Measurements from ENCODE around the gene AKR7A2. TPM values are rescaled to one million over a fixed set of nuclear protein-coding genes. Genes with fewer than 3 reads are reported as not detected.

AKR7A2 gene
- polyA plus RNA-seq, 3 donors, result 66.5 to 97.1 (median 94.6) TPM

- DNase-seq (ENCODE audit: extremely low read depth in 1 of 11, low read depth in 9 of 11, low spot score in 4 of 11), result no peak
These were observed 19.4 kb upstream of the AKR7A2 start for GRCh38 chr1:19331262-19331878.

GRCh38 chr1:19330449-19331135 lies 18.6 kb upstream of the AKR7A2 start:
- no peak for DNase-seq (ENCODE audit: extremely low read depth in 1 of 11, low read depth in 9 of 11, low spot score in 4 of 11)

GRCh38 chr1:19329611-19330010 lies 17.7 kb upstream of the AKR7A2 start:
- DNase-seq (ENCODE audit: extremely low read depth in 1 of 11, low read depth in 9 of 11, low spot score in 4 of 11), result no peak

GRCh38 chr1:19329188-19329587 lies 17.2 kb upstream of the AKR7A2 start:
- no peak for DNase-seq (ENCODE audit: extremely low read depth in 1 of 11, low read depth in 9 of 11, low spot score in 4 of 11)

- DNase-seq (ENCODE audit: extremely low read depth in 1 of 11, low read depth in 9 of 11, low spot score in 4 of 11), result no peak
These were observed 16.5 kb upstream of the AKR7A2 start for GRCh38 chr1:19328486-19328885.

GRCh38 chr1:19327736-19328135 lies 15.8 kb upstream of the AKR7A2 start:
- DNase-seq (ENCODE audit: extremely low read depth in 1 of 11, low read depth in 9 of 11, low spot score in 4 of 11), result no peak

- DNase-seq (ENCODE audit: extremely low read depth in 1 of 11, low read depth in 9 of 11, low spot score in 4 of 11), result no peak
These were observed 15.4 kb upstream of the AKR7A2 start for GRCh38 chr1:19327301-19327700.

- no peak for DNase-seq (ENCODE audit: extremely low read depth in 1 of 11, low read depth in 9 of 11, low spot score in 4 of 11)
These were observed 14.8 kb upstream of the AKR7A2 start for GRCh38 chr1:19326748-19327065.

- DNase-seq (ENCODE audit: extremely low read depth in 1 of 11, low read depth in 9 of 11, low spot score in 4 of 11), result no peak
These were observed 14.2 kb upstream of the AKR7A2 start for GRCh38 chr1:19325958-19326747.

GRCh38 chr1:19325368-19325957 lies 13.5 kb upstream of the AKR7A2 start:
- DNase-seq (ENCODE audit: extremely low read depth in 1 of 11, low read depth in 9 of 11, low spot score in 4 of 11), result no peak

- no peak for DNase-seq (ENCODE audit: extremely low read depth in 1 of 11, low read depth in 9 of 11, low spot score in 4 of 11)
These were observed 12.7 kb upstream of the AKR7A2 start for GRCh38 chr1:19324665-19324990.

GRCh38 chr1:19323987-19324664 lies 12.2 kb upstream of the AKR7A2 start:
- DNase-seq (ENCODE audit: extremely low read depth in 1 of 11, low read depth in 9 of 11, low spot score in 4 of 11), result no peak

GRCh38 chr1:19322481-19322880 lies 10.5 kb upstream of the AKR7A2 start:
- no peak for DNase-seq (ENCODE audit: extremely low read depth in 1 of 11, low read depth in 9 of 11, low spot score in 4 of 11)

- no peak for DNase-seq (ENCODE audit: extremely low read depth in 1 of 11, low read depth in 9 of 11, low spot score in 4 of 11)
These were observed 9.1 kb upstream of the AKR7A2 start for GRCh38 chr1:19321071-19321470.

GRCh38 chr1:19319196-19319595 lies 7.3 kb upstream of the AKR7A2 start:
- DNase-seq (ENCODE audit: extremely low read depth in 1 of 11, low read depth in 9 of 11, low spot score in 4 of 11), result no peak

GRCh38 chr1:19317126-19317910 lies 5.4 kb upstream of the AKR7A2 start:
- no peak for DNase-seq (ENCODE audit: extremely low read depth in 1 of 11, low read depth in 9 of 11, low spot score in 4 of 11)

GRCh38 chr1:19315378-19316198 lies 3.6 kb upstream of the AKR7A2 start:
- no peak for DNase-seq (ENCODE audit: extremely low read depth in 1 of 11, low read depth in 9 of 11, low spot score in 4 of 11)
